ENCODE results near the gene COL7A1.

Gene COL7A1

GRCh38 chr3:48619541-48620524, 24.7 kb upstream of the COL7A1 start:
- peak; percentile 65 for DNase-seq (ENCODE audit: low spot score)

- DNase-seq (ENCODE audit: low spot score), result no peak
Measured at GRCh38 chr3:48617559-48617958, 22.4 kb upstream of the COL7A1 start.

GRCh38 chr3:48614044-48614443, 18.9 kb upstream of the COL7A1 start:
- DNase-seq (ENCODE audit: low spot score), result no peak

- no peak for DNase-seq (ENCODE audit: low spot score)
Measured at GRCh38 chr3:48612309-48612708, 17.2 kb upstream of the COL7A1 start.

GRCh38 chr3:48609088-48610005, 14.2 kb upstream of the COL7A1 start, which contains the start of gene UQCRC1:
Gene UQCRC1 (minus strand): TSS chr3:48609646. CDS start chr3:48609620, 26 bp downstream.
- peak; percentile 96 for DNase-seq (ENCODE audit: low spot score)

GRCh38 chr3:48607519-48607918, 12.4 kb upstream of the COL7A1 start:
- no peak for DNase-seq (ENCODE audit: low spot score)

- DNase-seq (ENCODE audit: low spot score), result no peak
Measured at GRCh38 chr3:48601622-48601994, 6.5 kb upstream of the COL7A1 start.

- no peak for DNase-seq (ENCODE audit: low spot score)
Measured at GRCh38 chr3:48600711-48601621, 5.8 kb upstream of the COL7A1 start.

GRCh38 chr3:48599509-48600285, 4.6 kb upstream of the COL7A1 start:
- no peak for DNase-seq (ENCODE audit: low spot score)

GRCh38 chr3:48599077-48599501, 4.0 kb upstream of the COL7A1 start:
- DNase-seq (ENCODE audit: low spot score), result no peak

GRCh38 chr3:48598323-48599076, 3.4 kb upstream of the COL7A1 start:
- no peak for DNase-seq (ENCODE audit: low spot score)

GRCh38 chr3:48597408-48597800, 2.3 kb upstream of the COL7A1 start:
- DNase-seq (ENCODE audit: low spot score), result no peak

GRCh38 chr3:48596676-48597407, 1.7 kb upstream of the COL7A1 start:
- no peak for DNase-seq (ENCODE audit: low spot score)

- DNase-seq (ENCODE audit: low spot score), result no peak
Measured at GRCh38 chr3:48596157-48596556, 1.0 kb upstream of the COL7A1 start.

GRCh38 chr3:48595526-48596121, 495 bp upstream of the COL7A1 start:
- DNase-seq (ENCODE audit: low spot score), result no peak

- no peak for DNase-seq (ENCODE audit: low spot score)
Measured at GRCh38 chr3:48594417-48595049, 596 bp downstream of the COL7A1 start.

- DNase-seq (ENCODE audit: low spot score), result no peak
Measured at GRCh38 chr3:48593337-48593736, 1.8 kb downstream of the COL7A1 start.

GRCh38 chr3:48592519-48593087, 2.5 kb downstream of the COL7A1 start:
- DNase-seq (ENCODE audit: low spot score), result no peak
